Activated CD4-positive, alpha-beta T cell treated with anti-CD3 and anti-CD28 coated beads, Interleukin-2, amount 10 ng/mL, durations not matched to agents 24 days and 14 days (primary cell): Measurements from ENCODE around the gene RFC1. TPM values are rescaled to one million over a fixed set of nuclear protein-coding genes. Genes with fewer than 3 reads are reported as not detected.
"Not testable (repeated sequence)": the region's sequence is repeated elsewhere in the genome, so short reads cannot be mapped to it uniquely, and the experiment has no call there.

Experiments
- DNase-seq: peaks from one replicate; pipeline ENCODE4 v3.0.0; 2022
- H3K27ac Mint-ChIP-seq: one replicate; pipeline ENCODE4 v1.8.0; 2022; ENCODE audit warnings: mild to moderate bottlenecking, mixed read lengths
- H3K27me3 Mint-ChIP-seq: one replicate; pipeline ENCODE4 v1.8.0; 2022; ENCODE audit warnings: mixed read lengths
- H3K36me3 Mint-ChIP-seq: one replicate; pipeline ENCODE4 v1.8.0; 2022; ENCODE audit warnings: low read depth, mild to moderate bottlenecking, mixed read lengths
- H3K4me1 Mint-ChIP-seq: one replicate; pipeline ENCODE4 v1.8.0; 2021; ENCODE audit warnings: mixed read lengths
- H3K4me3 Mint-ChIP-seq: one replicate; pipeline ENCODE4 v1.8.0; 2022; ENCODE audit warnings: mild to moderate bottlenecking, moderate library complexity, mixed read lengths
- H3K9me3 Mint-ChIP-seq: one replicate; pipeline ENCODE4 v1.8.0; 2021; ENCODE audit warnings: mixed read lengths
- intact Hi-C: fragments of 100-400 bp; cut with micrococcal nuclease; formaldehyde crosslinking; loops from one replicate; pipeline ENCODE4 v1.15.1; 2023
- total RNA-seq: library from RNA; stranded (reverse); gene quantifications from 2 replicates; pipeline ENCODE4 v1.2.3, GENCODE V29; 2022

RFC1 gene
- total RNA-seq, 1 donor from 2014 or later: 83.0 TPM

GRCh38 chr4:39367166-39367565, 1.0 kb upstream of the RFC1 start:
- peak overlapping the region; percentile 32 for H3K27ac Mint-ChIP-seq
- H3K4me1 Mint-ChIP-seq: peaks cover 21% of the 10 kb centered on the region
- DNase-seq: no peak
- peaks cover 23% of the 10 kb centered on the region for H3K36me3 Mint-ChIP-seq
- H3K9me3 Mint-ChIP-seq: peaks cover 17% of the 10 kb centered on the region
- intact Hi-C loops: loop anchor here (10.0 kb wide), 1 partner anchor 62 kb away; no protein-coding TSS in a partner anchor
- no peaks in the 10 kb centered on the region for H3K27me3 Mint-ChIP-seq
- peak overlapping the region; percentile 96 for H3K4me3 Mint-ChIP-seq

- Mint-ChIP-seq H3K4me1 (peaks cover 25% of the 10 kb centered on the region), H3K4me3 (peak overlapping the region; percentile 96), H3K27ac (peak overlapping the region; percentile 94), H3K9me3 (peaks cover 4% of the 10 kb centered on the region), H3K27me3 (no peaks in the 10 kb centered on the region), H3K36me3 (peaks cover 25% of the 10 kb centered on the region)
- intact Hi-C loops: loop anchor here (2.0 to 10.0 kb wide), 2 partner anchors 61 to 93 kb away; partner anchors contain the start of genes LIAS and RPL9
- DNase-seq: no peak
Observed at GRCh38 chr4:39365360-39365759, 802 bp downstream of the RFC1 start.

GRCh38 chr4:39363773-39364393, 2.3 kb downstream of the RFC1 start:
- H3K4me3 Mint-ChIP-seq: peak overlapping the region; percentile 73
- H3K27me3 Mint-ChIP-seq: no peaks in the 10 kb centered on the region
- no peak for DNase-seq
- peak overlapping the region; percentile 85 for H3K27ac Mint-ChIP-seq
- peaks cover 30% of the 10 kb centered on the region for H3K36me3 Mint-ChIP-seq
- H3K4me1 Mint-ChIP-seq: peaks cover 27% of the 10 kb centered on the region
- H3K9me3 Mint-ChIP-seq: peaks cover 1% of the 10 kb centered on the region
- intact Hi-C loops: loop anchor here (1.0 to 10.0 kb wide), 3 partner anchors 11 to 95 kb away; partner anchors contain the start of genes LIAS and RPL9

GRCh38 chr4:39362827-39363226, 3.3 kb downstream of the RFC1 start:
- Mint-ChIP-seq H3K4me1 (peaks cover 33% of the 10 kb centered on the region), H3K36me3 (peaks cover 33% of the 10 kb centered on the region), H3K4me3 (peak overlapping the region; percentile 54), H3K27ac (peak overlapping the region; percentile 55), H3K27me3 (no peaks in the 10 kb centered on the region), H3K9me3 (peaks cover 4% of the 10 kb centered on the region)
- intact Hi-C loops: loop anchor here (10.0 kb wide), 1 partner anchor 58 kb away; no protein-coding TSS in a partner anchor
- no peak for DNase-seq

GRCh38 chr4:39360611-39361010, 5.6 kb downstream of the RFC1 start:
- not testable (repeated sequence) for DNase-seq, H3K27me3 Mint-ChIP-seq, H3K9me3 Mint-ChIP-seq, H3K4me3 Mint-ChIP-seq, H3K27ac Mint-ChIP-seq
- Mint-ChIP-seq H3K36me3 (peaks cover 39% of the 10 kb centered on the region), H3K4me1 (peaks cover 40% of the 10 kb centered on the region)
- intact Hi-C loops: loop anchor here (10.0 kb wide), 1 partner anchor 56 kb away; no protein-coding TSS in a partner anchor

- Mint-ChIP-seq H3K36me3 (peaks cover 42% of the 10 kb centered on the region), H3K27ac (peak overlapping the region; percentile 79), H3K9me3 (peaks cover 4% of the 10 kb centered on the region), H3K4me1 (peaks cover 51% of the 10 kb centered on the region), H3K4me3 (peak overlapping the region; percentile 41), H3K27me3 (no peaks in the 10 kb centered on the region)
- intact Hi-C loops: loop anchor here (10.0 kb wide), 2 partner anchors 278 to 838 kb away; partner anchors contain the start of genes RHOH and SMIM14
- DNase-seq: peak; percentile 63
Observed at GRCh38 chr4:39357002-39357401, 9.2 kb downstream of the RFC1 start.

GRCh38 chr4:39354254-39354552, 12.0 kb downstream of the RFC1 start:
- Mint-ChIP-seq H3K27me3 (no peaks in the 10 kb centered on the region), H3K27ac (peak overlapping the region; percentile 92), H3K4me3 (peak overlapping the region; percentile 78), H3K4me1 (peaks cover 52% of the 10 kb centered on the region), H3K9me3 (peaks cover 6% of the 10 kb centered on the region), H3K36me3 (peaks cover 54% of the 10 kb centered on the region)
- no peak for DNase-seq
- intact Hi-C loops: loop anchor here (2.0 to 10.0 kb wide), 9 partner anchors 105 to 1222 kb away; partner anchors contain the start of genes LIAS, N4BP2, RHOH and RPL9

GRCh38 chr4:39353478-39354253, 12.5 kb downstream of the RFC1 start:
- intact Hi-C loops: loop anchor here (1.0 to 10.0 kb wide), 13 partner anchors 11 to 1221 kb away; partner anchors contain the start of genes LIAS, N4BP2, RHOH and RPL9
- H3K27me3 Mint-ChIP-seq: no peaks in the 10 kb centered on the region
- DNase-seq: peak; percentile 82
- peaks cover 53% of the 10 kb centered on the region for H3K4me1 Mint-ChIP-seq
- H3K27ac Mint-ChIP-seq: peak overlapping the region; percentile 92
- H3K9me3 Mint-ChIP-seq: peaks cover 7% of the 10 kb centered on the region
- H3K4me3 Mint-ChIP-seq: peak overlapping the region; percentile 78
- peaks cover 53% of the 10 kb centered on the region for H3K36me3 Mint-ChIP-seq

GRCh38 chr4:39353149-39353477, 13.0 kb downstream of the RFC1 start:
- Mint-ChIP-seq H3K36me3 (peaks cover 56% of the 10 kb centered on the region), H3K27ac (peak overlapping the region; percentile 92), H3K4me3 (peak overlapping the region; percentile 78), H3K4me1 (peaks cover 55% of the 10 kb centered on the region)
- not testable (repeated sequence) for H3K9me3 Mint-ChIP-seq, H3K27me3 Mint-ChIP-seq
- DNase-seq: peak; percentile 79
- intact Hi-C loops: loop anchor here (1.0 to 10.0 kb wide), 12 partner anchors 11 to 1221 kb away; partner anchors contain the start of genes N4BP2, RHOH, SMIM14 and TMEM156

- peaks cover 51% of the 10 kb centered on the region for H3K4me1 Mint-ChIP-seq
- H3K9me3 Mint-ChIP-seq: peaks cover 10% of the 10 kb centered on the region
- peak overlapping the region; percentile 2 for H3K4me3 Mint-ChIP-seq
- no peak for DNase-seq
- intact Hi-C loops: no loop called here
- H3K27me3 Mint-ChIP-seq: no peaks in the 10 kb centered on the region
- peak overlapping the region; percentile 21 for H3K27ac Mint-ChIP-seq
- H3K36me3 Mint-ChIP-seq: peaks cover 61% of the 10 kb centered on the region
Observed at GRCh38 chr4:39349326-39349725, 16.8 kb downstream of the RFC1 start.

GRCh38 chr4:39348371-39349315, 17.5 kb downstream of the RFC1 start:
- DNase-seq: peak; percentile 68
- intact Hi-C loops: no loop called here
- Mint-ChIP-seq H3K4me3 (peak overlapping the region; percentile 50), H3K9me3 (peaks cover 10% of the 10 kb centered on the region), H3K36me3 (peaks cover 59% of the 10 kb centered on the region), H3K27me3 (no peaks in the 10 kb centered on the region), H3K4me1 (peaks cover 44% of the 10 kb centered on the region), H3K27ac (peak overlapping the region; percentile 79)

- intact Hi-C loops: no loop called here
- no peaks in the 10 kb centered on the region for H3K27me3 Mint-ChIP-seq
- peaks cover 39% of the 10 kb centered on the region for H3K4me1 Mint-ChIP-seq
- H3K9me3 Mint-ChIP-seq: peaks cover 10% of the 10 kb centered on the region
- peak overlapping the region; percentile 48 for H3K27ac Mint-ChIP-seq
- peaks cover 64% of the 10 kb centered on the region for H3K36me3 Mint-ChIP-seq
- H3K4me3 Mint-ChIP-seq: no peak overlapping the region
- peak; percentile 27 for DNase-seq
Observed at GRCh38 chr4:39346856-39347519, 19.2 kb downstream of the RFC1 start.

- Mint-ChIP-seq H3K4me3 (no peak overlapping the region), H3K9me3 (peaks cover 3% of the 10 kb centered on the region), H3K4me1 (peaks cover 27% of the 10 kb centered on the region), H3K27ac (no peak overlapping the region), H3K36me3 (peaks cover 52% of the 10 kb centered on the region), H3K27me3 (no peaks in the 10 kb centered on the region)
- DNase-seq: no peak
- intact Hi-C loops: no loop called here
Observed at GRCh38 chr4:39342731-39343130, 23.4 kb downstream of the RFC1 start.
